Panc1 (cell line): ENCODE measurements around the gene ZBTB7B. TPM values are rescaled to one million over a fixed set of nuclear protein-coding genes. Genes with fewer than 3 reads are reported as not detected.

ENCODE experiments used
- ATAC-seq: fragments of 200-7000 bp; cut with Tn5 transposase; 2 replicates; pipeline ENCODE4 v1.9.1; 2020; ENCODE audit warnings: mild to moderate bottlenecking, moderate library complexity
- BruUV-seq: library from RNA; stranded (reverse); fragments of 400-500 nt; replicated peaks from 2 replicates; lab custom pipeline; 2021; lab: Mats Ljungman, UMichigan
- CTCF ChIA-PET: fragments of 300-600 bp; sonication (Branson Sonifier 250); formaldehyde crosslinking; loops from one replicate; lab custom pipeline; 2022; ENCODE audit warnings: antibody characterized with exemption; lab: Charles Lee
- POLR2A ChIA-PET: fragments of 300-600 bp; sonication (Branson Sonifier 250); formaldehyde crosslinking; loops from one replicate; lab custom pipeline; 2022; ENCODE audit warnings: antibody characterized with exemption; lab: Charles Lee
- DNase-seq: peaks from one replicate; pipeline ENCODE4 v3.0.0-alpha.2; 2010; ENCODE audit warnings: low read depth, low spot score
- H3K27ac ChIP-seq: 2 replicates; pipeline ENCODE4 v1.5.1; 2011; ENCODE audit warnings: mild to moderate bottlenecking, low read length, inconsistent platforms
- H3K27me3 ChIP-seq: fragments of 200-500 bp; sonication (Bioruptor generic); 2 replicates; pipeline ENCODE4 v1.6.0; 2014; ENCODE audit warnings: low read length, inconsistent platforms; ENCODE audit not compliant: control insufficient read depth, insufficient read depth
- H3K36me3 ChIP-seq: fragments of 200-500 bp; sonication (Bioruptor generic); 2 replicates; pipeline ENCODE4 v1.5.1; 2014; ENCODE audit warnings: inconsistent platforms, mild to moderate bottlenecking, low read length, moderate library complexity; ENCODE audit not compliant: control insufficient read depth, insufficient read depth
- H3K4me1 ChIP-seq: 2 replicates; pipeline ENCODE4 v1.5.1; 2011; ENCODE audit warnings: inconsistent platforms, mild to moderate bottlenecking, low read length, moderate library complexity; ENCODE audit not compliant: control insufficient read depth, insufficient read depth
- H3K4me3 ChIP-seq, 2 experiments: 2 replicates each; pipeline ENCODE4 v1.5.1; 2011 to 2012; ENCODE audit warnings: low read depth in 2 of 2, low read length in 2 of 2, mild to moderate bottlenecking in 2 of 2, inconsistent platforms in 1 of 2, moderate library complexity in 1 of 2
- H3K9me3 ChIP-seq: fragments of 200-500 bp; sonication (Bioruptor generic); 2 replicates; pipeline ENCODE4 v1.5.1; 2014; ENCODE audit warnings: low read depth, mild to moderate bottlenecking, inconsistent platforms, low read length, moderate library complexity; ENCODE audit not compliant: control insufficient read depth, insufficient read depth
- POLR2AphosphoS5 ChIP-seq: IDR thresholded peaks from 2 replicates; pipeline ENCODE4 v1.6.1; 2012; ENCODE audit warnings: mild to moderate bottlenecking, low read depth, low read length, moderate library complexity
- SIN3A ChIP-seq: IDR thresholded peaks from 2 replicates; pipeline ENCODE4 v1.6.1; 2012; ENCODE audit warnings: low read depth, mild to moderate bottlenecking, low read length, moderate library complexity, borderline replicate concordance; ENCODE audit not compliant: insufficient read depth
- TCF7L2 ChIP-seq: IDR thresholded peaks from 2 replicates; pipeline ENCODE4 v1.6.1; 2011; ENCODE audit warnings: mild to moderate bottlenecking, low read depth, low read length, inconsistent platforms
- in situ Hi-C: cut with HindIII; loops from 2 replicates; pipeline ENCODE4 v1.10.0; 2016; ENCODE audit warnings: low sequenced_read_pairs, low pct_unique_long_range_greater_than_20kb
- intact Hi-C: fragments of 100-400 bp; cut with micrococcal nuclease; formaldehyde crosslinking; loops from one replicate; pipeline ENCODE4 v1.10.0; 2022; ENCODE audit not compliant: unreplicated experiment
- total RNA-seq: library from RNA; stranded (reverse); gene quantifications from one replicate; pipeline ENCODE4 v1.2.1, GENCODE V29; 2021; ENCODE audit not compliant: unreplicated experiment
- TF ChIP-seq, protein P1 (sequence below), 2 experiments: IDR thresholded peaks; 2 replicates each; pipeline ENCODE4 v1.6.1; 2011 to 2012; ENCODE audit warnings: low read depth in 2 of 2, control low read depth in 1 of 2, low read length in 1 of 2, mild to moderate bottlenecking in 1 of 2, moderate library complexity in 1 of 2; ENCODE audit not compliant: insufficient read depth in 1 of 2
- TF ChIP-seq, protein P2 (sequence below): fragments of 450-650 bp; IDR thresholded peaks from 2 replicates; pipeline ENCODE4 v1.5.1; 2017; ENCODE audit warnings: mild to moderate bottlenecking

Gene ZBTB7B
- total RNA-seq, 1 experiment from 2014 or later, result 55.8 TPM

GRCh38 chr1:155015527-155016230 lies 13.1 kb downstream of the ZBTB7B start:
- Histone ChIP-seq H3K27me3 (no peaks in the 10 kb centered on the region), H3K27ac (no peak overlapping the region), H3K4me1 (peaks cover 36% of the 10 kb centered on the region), H3K4me3 (no peak overlapping the region), H3K9me3 (no peaks in the 10 kb centered on the region), H3K36me3 (0 out of 2 replicates have a peak, but pooled peaks cover 7% of the 10 kb centered on the region)
- DNase-seq (no peak), ATAC-seq (no peak)
- ChIA-PET CTCF (interaction anchor here (1.2 kb wide), 1 partner anchor 46 kb away, joined by 3 read pairs; no protein-coding TSS in a partner anchor), POLR2A (interaction anchor here (0.5 to 1.2 kb wide), 2 partner anchors 31 to 45 kb away, joined by 3 to 8 read pairs; partner anchors contain the start of gene SHC1)
- BruUV-seq, result TSS peak; percentile 58
- in situ Hi-C loops (no loop called here), intact Hi-C loops (no loop called here)
- TF ChIP-seq, protein P1, sequence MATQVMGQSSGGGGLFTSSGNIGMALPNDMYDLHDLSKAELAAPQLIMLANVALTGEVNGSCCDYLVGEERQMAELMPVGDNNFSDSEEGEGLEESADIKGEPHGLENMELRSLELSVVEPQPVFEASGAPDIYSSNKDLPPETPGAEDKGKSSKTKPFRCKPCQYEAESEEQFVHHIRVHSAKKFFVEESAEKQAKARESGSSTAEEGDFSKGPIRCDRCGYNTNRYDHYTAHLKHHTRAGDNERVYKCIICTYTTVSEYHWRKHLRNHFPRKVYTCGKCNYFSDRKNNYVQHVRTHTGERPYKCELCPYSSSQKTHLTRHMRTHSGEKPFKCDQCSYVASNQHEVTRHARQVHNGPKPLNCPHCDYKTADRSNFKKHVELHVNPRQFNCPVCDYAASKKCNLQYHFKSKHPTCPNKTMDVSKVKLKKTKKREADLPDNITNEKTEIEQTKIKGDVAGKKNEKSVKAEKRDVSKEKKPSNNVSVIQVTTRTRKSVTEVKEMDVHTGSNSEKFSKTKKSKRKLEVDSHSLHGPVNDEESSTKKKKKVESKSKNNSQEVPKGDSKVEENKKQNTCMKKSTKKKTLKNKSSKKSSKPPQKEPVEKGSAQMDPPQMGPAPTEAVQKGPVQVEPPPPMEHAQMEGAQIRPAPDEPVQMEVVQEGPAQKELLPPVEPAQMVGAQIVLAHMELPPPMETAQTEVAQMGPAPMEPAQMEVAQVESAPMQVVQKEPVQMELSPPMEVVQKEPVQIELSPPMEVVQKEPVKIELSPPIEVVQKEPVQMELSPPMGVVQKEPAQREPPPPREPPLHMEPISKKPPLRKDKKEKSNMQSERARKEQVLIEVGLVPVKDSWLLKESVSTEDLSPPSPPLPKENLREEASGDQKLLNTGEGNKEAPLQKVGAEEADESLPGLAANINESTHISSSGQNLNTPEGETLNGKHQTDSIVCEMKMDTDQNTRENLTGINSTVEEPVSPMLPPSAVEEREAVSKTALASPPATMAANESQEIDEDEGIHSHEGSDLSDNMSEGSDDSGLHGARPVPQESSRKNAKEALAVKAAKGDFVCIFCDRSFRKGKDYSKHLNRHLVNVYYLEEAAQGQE (IDR thresholded peaks at IDR 0.05; ENCODE audit: insufficient read depth in 1 of 2, low read depth in 2 of 2, low read length in 1 of 2), result no peak
- TF ChIP-seq SIN3A (no peak), POLR2AphosphoS5 (no peak), TCF7L2 (no peak)
- TF ChIP-seq, protein P2, sequence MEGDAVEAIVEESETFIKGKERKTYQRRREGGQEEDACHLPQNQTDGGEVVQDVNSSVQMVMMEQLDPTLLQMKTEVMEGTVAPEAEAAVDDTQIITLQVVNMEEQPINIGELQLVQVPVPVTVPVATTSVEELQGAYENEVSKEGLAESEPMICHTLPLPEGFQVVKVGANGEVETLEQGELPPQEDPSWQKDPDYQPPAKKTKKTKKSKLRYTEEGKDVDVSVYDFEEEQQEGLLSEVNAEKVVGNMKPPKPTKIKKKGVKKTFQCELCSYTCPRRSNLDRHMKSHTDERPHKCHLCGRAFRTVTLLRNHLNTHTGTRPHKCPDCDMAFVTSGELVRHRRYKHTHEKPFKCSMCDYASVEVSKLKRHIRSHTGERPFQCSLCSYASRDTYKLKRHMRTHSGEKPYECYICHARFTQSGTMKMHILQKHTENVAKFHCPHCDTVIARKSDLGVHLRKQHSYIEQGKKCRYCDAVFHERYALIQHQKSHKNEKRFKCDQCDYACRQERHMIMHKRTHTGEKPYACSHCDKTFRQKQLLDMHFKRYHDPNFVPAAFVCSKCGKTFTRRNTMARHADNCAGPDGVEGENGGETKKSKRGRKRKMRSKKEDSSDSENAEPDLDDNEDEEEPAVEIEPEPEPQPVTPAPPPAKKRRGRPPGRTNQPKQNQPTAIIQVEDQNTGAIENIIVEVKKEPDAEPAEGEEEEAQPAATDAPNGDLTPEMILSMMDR, result no peak

GRCh38 chr1:155016231-155016831 lies 13.7 kb downstream of the ZBTB7B start:
- POLR2A ChIA-PET, result interaction anchor here (1.2 kb wide), 1 partner anchor 45 kb away, joined by 3 read pairs; the partner anchor contains the start of gene SHC1
- no peak for TF ChIP-seq POLR2AphosphoS5
- no peak for TF ChIP-seq SIN3A
- TF ChIP-seq, protein P1 (IDR thresholded peaks at IDR 0.05; ENCODE audit: insufficient read depth in 1 of 2, low read depth in 2 of 2, low read length in 1 of 2), result no peak
- no peak for TF ChIP-seq TCF7L2
- TF ChIP-seq, protein P2, result no peak
- H3K36me3 ChIP-seq, result 0 out of 2 replicates have a peak, but pooled peaks cover 7% of the 10 kb centered on the region
- no peak overlapping the region for H3K4me3 ChIP-seq
- no peak for ATAC-seq
- intact Hi-C loops (no loop called here), in situ Hi-C loops (no loop called here)
- DNase-seq, result no peak
- no peaks in the 10 kb centered on the region for H3K9me3 ChIP-seq
- peaks cover 36% of the 10 kb centered on the region for H3K4me1 ChIP-seq
- CTCF ChIA-PET, result interaction anchor here (1.2 to 1.5 kb wide), 2 partner anchors 43 to 45 kb away, joined by 3 to 5 read pairs; no protein-coding TSS in a partner anchor
- H3K27me3 ChIP-seq, result no peaks in the 10 kb centered on the region
- H3K27ac ChIP-seq, result no peak overlapping the region; the same call in 1 of the 2 replicates
- BruUV-seq, result no TSS peak
